Mucosa of descending colon (tissue), 3 donors: ENCODE data around the gene CACNA1C. TPM values are rescaled to one million over a fixed set of nuclear protein-coding genes. Genes with fewer than 3 reads are reported as not detected.

Experiments used
- ATAC-seq: fragments of 200-7000 bp; cut with Tn5 transposase; one replicate; pipeline ENCODE4 v1.9.1; 2020; ENCODE audit warnings: mild to moderate bottlenecking, moderate library complexity
- DNase-seq, 3 donors: peaks; one replicate each; pipeline ENCODE4 v3.0.0-alpha.2; 2020
- H3K36me3 ChIP-seq: fragments of 200-600 bp; one replicate; pipeline ENCODE4 v1.8.0; 2021; ENCODE audit warnings: low read depth, mild to moderate bottlenecking
- H3K4me1 ChIP-seq: fragments of 200-600 bp; one replicate; pipeline ENCODE4 v1.8.0; 2021; ENCODE audit warnings: low read depth, mild to moderate bottlenecking
- H3K4me3 ChIP-seq: fragments of 200-600 bp; one replicate; pipeline ENCODE4 v1.8.0; 2021; ENCODE audit warnings: mild to moderate bottlenecking
- H3K9me3 ChIP-seq: fragments of 200-600 bp; one replicate; pipeline ENCODE4 v1.8.0; 2021; ENCODE audit warnings: mild to moderate bottlenecking
- CTCF ChIP-seq: fragments of 200-600 bp; IDR thresholded peaks from one replicate; pipeline ENCODE4 v1.8.0; 2022; ENCODE audit warnings: antibody characterized with exemption, mild to moderate bottlenecking
- intact Hi-C, 2 donors: fragments of 100-400 bp; cut with DNase I in 1 of 2; cut with micrococcal nuclease in 1 of 2; formaldehyde crosslinking; loops; one replicate each; pipeline versions ENCODE4 v1.11.0 to v1.11.1; 2022; cut with DNase I, micrococcal nuclease
- total RNA-seq, 3 donors: library from RNA; stranded (reverse); fragmentation: NEBNext Ultra II Directional in 2 of 3; extraction: Animal tissue kit (Norgen Biotek cat#: 25700) in 2 of 3; gene quantifications; one replicate each; pipeline versions ENCODE4 v1.2.1 to v1.2.4, GENCODE V29; 2021 to 2023
- donor health status: DM: no; HTN: no; CAD: no; lungs with moderate emphysema.
- donor health status: DM: no; HTN: no; CAD: no.
- donor health status: DM: no; HTN: yes; CAD: no.

The CACNA1C gene
- total RNA-seq, 3 donors from 2014 or later, result 5.5 to 89.4 (median 9.2) TPM

- peaks cover 2% of the 10 kb centered on the region for H3K4me1 ChIP-seq
- ATAC-seq (no peak), DNase-seq (no peak)
- no peak for TF ChIP-seq CTCF
- no peaks in the 10 kb centered on the region for H3K9me3 ChIP-seq
- H3K4me3 ChIP-seq, result no peak overlapping the region
- intact Hi-C loops, result no loop called here
- H3K36me3 ChIP-seq, result no peaks in the 10 kb centered on the region
Measured at GRCh38 chr12:2678426-2678825, 625.6 kb downstream of the CACNA1C start.

DNA sequence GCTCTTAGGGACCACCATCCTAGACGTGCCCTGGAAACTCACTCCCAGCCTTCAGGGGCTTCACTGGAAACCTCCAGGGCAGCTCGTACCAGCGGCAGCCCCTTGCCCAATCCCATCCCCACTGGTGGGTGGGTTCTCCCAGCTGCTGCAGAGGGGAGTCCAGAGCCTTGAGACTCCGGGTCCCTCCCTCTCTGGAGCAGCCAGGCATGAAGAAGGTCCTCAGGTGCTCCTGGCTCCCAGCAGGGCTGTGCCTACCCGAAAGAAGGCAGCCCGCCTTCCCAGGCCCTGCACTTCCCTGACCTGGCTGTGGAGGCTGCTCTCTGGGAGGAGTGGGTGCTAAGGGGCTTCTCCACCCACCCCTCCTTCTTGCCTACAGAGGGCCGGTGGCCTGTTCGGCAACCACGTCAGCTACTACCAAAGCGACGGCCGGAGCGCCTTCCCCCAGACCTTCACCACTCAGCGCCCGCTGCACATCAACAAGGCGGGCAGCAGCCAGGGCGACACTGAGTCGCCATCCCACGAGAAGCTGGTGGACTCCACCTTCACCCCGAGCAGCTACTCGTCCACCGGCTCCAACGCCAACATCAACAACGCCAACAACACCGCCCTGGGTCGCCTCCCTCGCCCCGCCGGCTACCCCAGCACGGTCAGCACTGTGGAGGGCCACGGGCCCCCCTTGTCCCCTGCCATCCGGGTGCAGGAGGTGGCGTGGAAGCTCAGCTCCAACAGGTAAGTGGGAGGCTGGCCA lies 626.5 kb downstream of the CACNA1C start:
- H3K4me3 ChIP-seq, result no peak overlapping the region
- no peak for TF ChIP-seq CTCF
- intact Hi-C loops, result no loop called here
- H3K9me3 ChIP-seq, result no peaks in the 10 kb centered on the region
- DNase-seq (no peak), ATAC-seq (no peak)
- H3K4me1 ChIP-seq, result peaks cover 7% of the 10 kb centered on the region
- no peaks in the 10 kb centered on the region for H3K36me3 ChIP-seq

DNA sequence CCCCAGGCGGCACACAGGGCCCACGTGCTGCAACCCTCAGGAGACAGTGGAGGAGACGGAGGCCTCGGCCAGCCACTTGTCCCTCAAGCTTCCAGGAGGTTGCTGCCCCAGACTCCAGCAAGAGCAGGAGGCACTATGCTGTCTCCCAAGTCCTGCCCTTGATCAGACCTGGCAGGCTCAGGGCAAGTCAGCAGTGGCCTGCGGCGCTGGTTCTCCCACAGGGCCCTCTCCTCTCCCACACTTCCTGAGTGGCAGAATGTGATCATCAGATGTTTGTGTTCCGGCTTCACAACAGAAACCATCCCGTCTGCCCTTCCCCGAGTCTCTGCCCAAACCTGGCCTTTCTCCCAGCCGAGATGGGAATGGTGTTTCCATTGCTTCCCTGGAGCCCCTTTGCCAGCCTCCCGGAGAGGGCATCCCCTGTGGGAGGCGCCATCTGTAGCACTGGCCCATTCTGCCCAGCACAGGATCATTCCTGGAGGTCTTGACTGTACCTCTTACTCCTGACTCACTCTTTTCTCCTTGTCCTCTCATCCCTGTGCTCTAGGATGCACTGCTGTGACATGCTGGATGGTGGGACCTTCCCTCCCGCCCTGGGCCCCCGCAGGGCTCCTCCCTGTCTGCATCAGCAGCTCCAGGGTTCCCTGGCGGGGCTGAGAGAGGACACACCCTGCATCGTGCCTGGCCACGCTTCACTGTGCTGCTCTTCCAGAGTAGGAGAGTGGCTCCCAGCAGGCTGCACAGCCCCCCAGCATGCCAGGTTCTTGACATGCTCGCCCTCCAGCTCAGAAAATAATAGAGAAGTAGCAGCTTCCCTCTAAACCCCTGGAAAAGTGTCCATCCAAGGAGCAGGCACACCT lies 627.3 kb downstream of the CACNA1C start:
- no peak overlapping the region for H3K4me3 ChIP-seq
- DNase-seq, result no peak
- H3K4me1 ChIP-seq, result peaks cover 7% of the 10 kb centered on the region
- no peak for ATAC-seq
- H3K36me3 ChIP-seq, result no peaks in the 10 kb centered on the region
- no peaks in the 10 kb centered on the region for H3K9me3 ChIP-seq
- TF ChIP-seq CTCF, result no peak
- intact Hi-C loops, result no loop called here

DNA sequence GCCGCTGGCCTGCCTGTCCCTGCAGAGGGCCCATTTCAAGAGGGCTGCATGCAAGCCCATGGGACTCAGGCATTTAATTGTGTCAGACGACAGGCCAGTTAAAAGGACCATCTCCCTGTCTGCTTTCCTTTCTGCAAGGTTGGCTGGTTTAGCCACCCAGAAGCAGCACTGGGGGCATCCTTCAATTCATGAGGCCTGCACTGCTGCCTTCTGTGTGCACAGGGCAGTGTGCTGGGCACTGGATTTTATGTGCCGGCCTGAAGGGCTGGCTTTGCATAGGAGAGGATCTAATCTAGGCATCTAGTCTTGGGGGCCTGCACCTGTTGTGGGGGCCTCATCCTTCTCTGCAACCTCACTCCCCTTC lies 627.9 kb downstream of the CACNA1C start:
- no peaks in the 10 kb centered on the region for H3K36me3 ChIP-seq
- DNase-seq (no peak), ATAC-seq (no peak)
- peaks cover 7% of the 10 kb centered on the region for H3K4me1 ChIP-seq
- H3K9me3 ChIP-seq, result no peaks in the 10 kb centered on the region
- intact Hi-C loops, result no loop called here
- H3K4me3 ChIP-seq, result no peak overlapping the region
- TF ChIP-seq CTCF, result no peak

- Histone ChIP-seq H3K4me1 (peaks cover 7% of the 10 kb centered on the region), H3K4me3 (no peak overlapping the region), H3K36me3 (no peaks in the 10 kb centered on the region), H3K9me3 (no peaks in the 10 kb centered on the region)
- DNase-seq, result no peak
- intact Hi-C loops, result no loop called here
- ATAC-seq, result no peak
- TF ChIP-seq CTCF, result no peak
Measured at GRCh38 chr12:2681450-2682205, 628.8 kb downstream of the CACNA1C start.
